Heart right ventricle (tissue), 16 donors: ENCODE data around the gene ACOXL. TPM values are rescaled to one million over a fixed set of nuclear protein-coding genes. Genes with fewer than 3 reads are reported as not detected.

Experiments
- ATAC-seq, 8 donors: fragments of 200-7000 bp; cut with Tn5 transposase; one replicate each; pipeline ENCODE4 v1.9.1; 2020; ENCODE audit warnings: mild to moderate bottlenecking in 8 of 8, moderate library complexity in 8 of 8, moderate number of reproducible peaks in 1 of 8
- DNase-seq, 2 donors: peaks; one replicate each; pipeline ENCODE4 v3.0.0-alpha.2; 2020
- H3K27ac ChIP-seq, 10 donors: fragments of 200-600 bp; sonication (generic) in 2 of 10; one replicate each; pipeline versions ENCODE4 v1.5.0 to v1.8.0; 2020 to 2022; ENCODE audit warnings: mild to moderate bottlenecking in 3 of 10
- H3K27me3 ChIP-seq, 7 donors: fragments of 200-600 bp; one replicate each; pipeline ENCODE4 v1.8.0; 2021 to 2022; ENCODE audit warnings: mild to moderate bottlenecking in 2 of 7
- H3K36me3 ChIP-seq, 9 donors: fragments of 200-600 bp; sonication (generic) in 1 of 9; one replicate each; pipeline versions ENCODE4 v1.5.0 to v1.8.0; 2020 to 2022; ENCODE audit warnings: mild to moderate bottlenecking in 2 of 9
- H3K4me1 ChIP-seq, 9 donors: fragments of 200-600 bp; sonication (generic) in 1 of 9; one replicate each; pipeline versions ENCODE4 v1.5.0 to v1.8.0; 2020 to 2022; ENCODE audit warnings: mild to moderate bottlenecking in 4 of 9
- H3K4me3 ChIP-seq, 10 donors: fragments of 200-600 bp; sonication (generic) in 2 of 10; one replicate each; pipeline versions ENCODE4 v1.5.0 to v1.8.0; 2020 to 2022; ENCODE audit warnings: mild to moderate bottlenecking in 7 of 10, moderate library complexity in 2 of 10
- H3K9me3 ChIP-seq, 11 donors: fragments of 200-600 bp in 10 of 11; sonication (generic) in 2 of 11; one replicate each; pipeline versions ENCODE4 v1.5.0 to v1.8.0; 2013 to 2022; ENCODE audit warnings: mild to moderate bottlenecking in 2 of 11, control low read depth in 1 of 11, moderate library complexity in 1 of 11
- CTCF ChIP-seq, 9 donors: fragments of 200-600 bp; sonication (generic) in 2 of 9; IDR thresholded peaks; one replicate each; pipeline versions ENCODE4 v1.5.0 to v1.8.0; 2021 to 2022; ENCODE audit warnings: antibody characterized with exemption in 9 of 9, mild to moderate bottlenecking in 5 of 9, moderate library complexity in 1 of 9
- WGBS, 2 donors: extraction: QIAGEN DNeasy Blood & Tissue Kit; methylation state at CpG; one replicate each; pipeline ENCODE4 v1.1.7; 2013; ENCODE audit warnings: inconsistent platforms in 1 of 2; 5-methylcytosine and 5-hydroxymethylcytosine counted together
- intact Hi-C, 10 donors: fragments of 100-400 bp; cut with DNase I; formaldehyde crosslinking; loops; one replicate each; pipeline versions ENCODE4 v1.11.1 to v1.14.2; 2022
- polyA plus RNA-seq, 2 donors: library from polyadenylated mRNA; stranded (reverse); fragments of 200-250 nt; gene quantifications; one replicate each; pipeline ENCODE4 v1.2.3, GENCODE V29; 2013
- total RNA-seq, 10 donors: library from RNA; stranded (reverse); fragmentation: NEBNext Ultra II Directional in 3 of 10; extraction: Animal tissue kit (Norgen Biotek cat#: 25700) in 3 of 10; gene quantifications; one replicate each; pipeline versions ENCODE4 v1.2.1 to v1.2.4, GENCODE V29; 2021 to 2023
- donor health status: Arrhythmogenic right ventricular cardiomyopathy.
- donor health status: ischemic (EF 13 %, LVEDD 7.1; RV severe dilation, severe dysfunction).
- donor health status: healthy with polysubstance abuse.
- donor health status: DM: no; HTN: yes; CAD: no.
- donor health status: DM: no; HTN: no; CAD: no.
- donor health status: ischemic (EF 25% LVEDD 6.9; RV normal size, moderate dysfunction).
- donor health status: ischemic (EF 25% LVEDD 5.7; RV mildly dilated, moderate dysfunction).
- donor health status: healthy.
- donor health status: DM: yes; HTN: yes; CAD: no.
- donor health status: Ischemic cardiomyopathy.
- donor health status: ischemic (EF 35%, LVEDD 5.7; RV mildly dilated, moderate dysfunction).
- donor health status: nonischemic (EF 11% LVEDD 7.7; RV severe dilation, severe dysfunction).
- donor health status: DM: yes; HTN: yes; CAD: no.
- donor health status: PGD.
- donor health status: ischemic (EF 29% LVEDD 5.4; RV normal size, mild dysfunction).
- donor health status: nonischemic (EF 23%, LVEDD 6.1; RV moderate dilation, normal function).

The ACOXL gene
- total and polyA plus RNA-seq, 12 donors: not detected

- ATAC-seq: peak in 1 of 8 donors; percentile 25
- TF ChIP-seq CTCF (IDR thresholded peaks at IDR 0.05): no peak
- 80 to 85% methylated on average over 8 of the region's 8 CpGs for WGBS, 2 donors
Observed at GRCh38 chr2:111032721-111033429, 300.5 kb downstream of the ACOXL start.

DNA sequence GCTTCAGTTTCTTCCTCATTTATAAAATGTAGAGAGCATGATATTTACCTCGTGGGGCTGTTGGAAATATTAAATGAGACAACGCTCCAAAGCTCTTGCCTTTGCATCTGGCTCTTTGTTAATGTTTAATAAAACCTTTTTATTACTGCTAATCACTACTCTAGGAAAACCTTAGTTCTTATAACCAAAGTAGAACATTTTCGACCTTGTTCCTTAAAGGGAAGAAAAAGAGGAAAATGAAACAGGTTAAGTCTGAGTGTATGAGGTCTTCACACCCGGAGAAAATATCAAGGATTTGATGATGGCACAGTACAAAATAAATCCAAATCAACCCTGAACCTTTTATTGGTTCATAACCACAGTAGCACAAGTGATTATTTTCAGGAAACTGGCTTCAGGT is 301.8 kb downstream of the ACOXL start:
- no peak overlapping the region for H3K27ac ChIP-seq
- H3K9me3 ChIP-seq: no peaks in the 10 kb centered on the region
- WGBS, 2 donors: 81 to 91% methylated on average over 4 of the region's 4 CpGs
- H3K4me3 ChIP-seq: no peak overlapping the region
- no peaks in the 10 kb centered on the region for H3K36me3 ChIP-seq
- no peak for TF ChIP-seq CTCF (IDR thresholded peaks at IDR 0.05)
- intact Hi-C loops: no loop called here
- no peak for DNase-seq
- H3K27me3 ChIP-seq: peaks cover 0 to 4% (median 0%) of the 10 kb centered on the region in 7 donors
- peaks cover 0 to 37% (median 5%) of the 10 kb centered on the region in 9 donors for H3K4me1 ChIP-seq
- ATAC-seq: no peak

More at GRCh38 chr2:111032721-111033429, 300.5 kb downstream of the ACOXL start:
- peaks cover 0 to 37% (median 5%) of the 10 kb centered on the region in 9 donors for H3K4me1 ChIP-seq
- H3K27me3 ChIP-seq: peaks cover 0 to 4% (median 0%) of the 10 kb centered on the region in 7 donors
- H3K9me3 ChIP-seq: peaks cover 0 to 6% (median 0%) of the 10 kb centered on the region in 11 donors
- H3K4me3 ChIP-seq: no peak overlapping the region
- H3K36me3 ChIP-seq: no peaks in the 10 kb centered on the region
- H3K27ac ChIP-seq: no peak overlapping the region
- intact Hi-C loops: no loop called here
- no peak for DNase-seq

DNA sequence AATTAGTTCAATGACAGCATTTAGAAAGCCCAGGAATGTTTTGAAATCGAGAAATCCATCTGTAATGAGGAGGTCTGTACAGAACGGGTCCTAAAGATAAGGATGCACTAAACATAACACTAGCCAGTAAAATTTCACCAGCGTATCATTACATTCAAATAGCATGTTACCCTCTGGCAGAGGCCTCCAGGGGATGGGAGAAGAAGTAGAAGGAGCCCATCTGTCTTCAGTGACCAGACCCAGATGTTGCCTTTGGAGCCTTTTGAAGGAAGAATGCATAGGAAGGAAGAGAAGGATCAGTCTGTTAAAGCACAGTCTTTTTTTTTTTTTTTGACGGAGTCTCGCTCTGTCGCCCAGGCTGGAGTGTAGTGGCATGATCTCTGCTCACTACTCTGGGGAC is 302.2 kb downstream of the ACOXL start:
- Histone ChIP-seq H3K4me1 (peaks cover 0 to 34% (median 5%) of the 10 kb centered on the region in 9 donors), H3K9me3 (no peaks in the 10 kb centered on the region), H3K4me3 (no peak overlapping the region), H3K36me3 (no peaks in the 10 kb centered on the region), H3K27ac (no peak overlapping the region), H3K27me3 (peaks cover 0 to 4% (median 0%) of the 10 kb centered on the region in 7 donors)
- ATAC-seq: no peak
- intact Hi-C loops: no loop called here
- no peak for DNase-seq
- 68 to 70% methylated on average over 6 of the region's 6 CpGs for WGBS, 2 donors
- no peak for TF ChIP-seq CTCF (IDR thresholded peaks at IDR 0.05)

DNA sequence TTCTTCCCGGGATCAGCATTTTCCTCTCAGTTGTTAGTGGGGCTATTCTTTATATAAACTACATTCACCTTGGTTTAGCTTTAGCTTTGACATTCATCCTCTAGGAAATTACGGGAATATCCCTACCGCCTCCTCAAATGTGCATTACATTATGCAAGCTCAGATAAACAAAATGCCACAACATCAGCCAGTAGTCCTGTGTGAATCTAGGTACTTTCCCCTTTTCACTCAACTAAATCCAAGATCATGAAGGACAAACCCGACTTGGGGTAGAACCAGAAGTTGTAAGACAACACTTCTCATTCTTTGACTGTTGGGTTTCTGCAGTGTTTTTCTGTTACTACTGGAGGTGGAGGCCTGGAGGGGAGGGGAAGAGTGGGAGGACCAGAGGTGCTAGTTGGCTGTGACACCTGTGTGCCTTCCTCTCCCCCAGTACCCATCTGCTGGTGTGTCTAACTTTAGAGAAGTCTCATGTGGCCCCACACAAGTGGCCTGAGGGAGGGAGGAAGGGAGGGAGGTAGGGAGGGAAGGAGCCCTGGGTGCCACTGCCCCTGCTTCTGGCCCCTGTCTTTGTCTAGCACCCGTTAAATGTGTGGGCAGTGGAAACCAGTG is 303.6 kb downstream of the ACOXL start:
- WGBS, 2 donors: 84 to 88% methylated on average over 5 of the region's 5 CpGs
- TF ChIP-seq CTCF (IDR thresholded peaks at IDR 0.05): no peak
- H3K9me3 ChIP-seq: no peaks in the 10 kb centered on the region
- ATAC-seq: no peak
- no peak overlapping the region for H3K4me3 ChIP-seq
- intact Hi-C loops: no loop called here
- DNase-seq: no peak
- no peaks in the 10 kb centered on the region for H3K36me3 ChIP-seq
- peaks cover 0 to 4% (median 0%) of the 10 kb centered on the region in 7 donors for H3K27me3 ChIP-seq
- H3K4me1 ChIP-seq: peaks cover 0 to 22% (median 5%) of the 10 kb centered on the region in 9 donors
- no peak overlapping the region for H3K27ac ChIP-seq
